ENCODE measurements around the gene RNU6-9.

The RNU6-9 gene

GRCh38 chr19:899336-900042 lies 6.2 kb downstream of the RNU6-9 start:
- no peak for DNase-seq

- DNase-seq = no peak
Measured at GRCh38 chr19:900043-900301, 6.7 kb downstream of the RNU6-9 start.

GRCh38 chr19:900302-901111 lies 7.2 kb downstream of the RNU6-9 start:
- no peak for DNase-seq

- no peak for DNase-seq
Measured at GRCh38 chr19:901216-902092, 8.2 kb downstream of the RNU6-9 start.

- DNase-seq = no peak
Measured at GRCh38 chr19:902093-902370, 8.7 kb downstream of the RNU6-9 start.

GRCh38 chr19:902446-903226 lies 9.4 kb downstream of the RNU6-9 start:
- no peak for DNase-seq

- DNase-seq = peak; percentile 49
Measured at GRCh38 chr19:903266-903797, 10.0 kb downstream of the RNU6-9 start.

GRCh38 chr19:904545-904944 lies 11.3 kb downstream of the RNU6-9 start:
- no peak for DNase-seq

GRCh38 chr19:906480-906879 lies 13.2 kb downstream of the RNU6-9 start:
- DNase-seq = no peak

- DNase-seq = no peak
Measured at GRCh38 chr19:907183-907853, 14.0 kb downstream of the RNU6-9 start.

- no peak for DNase-seq
Measured at GRCh38 chr19:911197-912033, 18.1 kb downstream of the RNU6-9 start.

GRCh38 chr19:912181-913079 lies 19.1 kb downstream of the RNU6-9 start:
- no peak for DNase-seq

- DNase-seq = peak; percentile 67
Measured at GRCh38 chr19:913080-913748, 19.9 kb downstream of the RNU6-9 start, which contains the start of gene R3HDM4. R3HDM4 (minus strand) TSS chr19:913219; CDS start chr19:913157, 62 bp downstream.

GRCh38 chr19:916645-917322 lies 23.5 kb downstream of the RNU6-9 start:
- DNase-seq = no peak

- DNase-seq = peak; percentile 12
Measured at GRCh38 chr19:917323-918151, 24.3 kb downstream of the RNU6-9 start, which contains the start of gene KISS1R. KISS1R (plus strand) TSS chr19:917333; CDS start chr19:917503, 170 bp downstream.

- no peak for DNase-seq
Measured at GRCh38 chr19:918152-918437, 24.8 kb downstream of the RNU6-9 start.

- DNase-seq = no peak
Measured at GRCh38 chr19:918481-919198, 25.4 kb downstream of the RNU6-9 start.

All from fibroblast of skin of scalp (primary cell).